ENCODE results near the gene DPYD.
"Not testable (repeated sequence)": the region's sequence is repeated elsewhere in the genome, so short reads cannot be mapped to it uniquely, and the experiment has no call there.

DPYD gene

DNA sequence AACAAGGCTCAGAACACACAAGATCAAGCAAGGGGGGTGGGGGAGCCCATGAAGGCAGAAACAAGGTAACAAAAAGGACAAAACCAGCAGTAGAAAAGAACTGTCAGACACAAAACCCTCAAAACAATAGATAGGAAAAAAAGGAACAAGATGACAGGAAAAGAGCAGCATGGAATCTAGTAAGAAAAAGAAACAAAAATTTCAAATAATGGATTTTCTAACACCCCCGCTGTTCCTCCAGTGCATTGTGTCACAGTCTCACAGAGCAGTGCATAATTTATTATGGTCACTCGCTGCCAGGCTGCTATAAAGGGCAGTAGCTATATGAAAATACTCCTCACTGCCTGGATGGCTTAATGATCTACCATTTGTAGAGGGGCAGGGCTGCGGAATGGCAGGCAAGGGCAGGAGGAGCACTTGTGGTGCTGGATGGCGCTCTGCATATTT, 567.9 kb downstream of the DPYD start:
- DNase-seq (ENCODE audit: low read depth): no peak

- no peak for DNase-seq (ENCODE audit: low read depth)
Observed at GRCh38 chr1:97351846-97352245, 569.0 kb downstream of the DPYD start.

- no peak for DNase-seq (ENCODE audit: low read depth)
Observed at GRCh38 chr1:97350662-97351061, 570.2 kb downstream of the DPYD start.

- DNase-seq (ENCODE audit: low read depth): no peak
Observed at GRCh38 chr1:97350241-97350640, 570.6 kb downstream of the DPYD start.

- not testable (repeated sequence) for DNase-seq (ENCODE audit: low read depth)
Observed at GRCh38 chr1:97349794-97350193, 571.0 kb downstream of the DPYD start.

GRCh38 chr1:97348599-97349265, 572.1 kb downstream of the DPYD start:
- no peak for DNase-seq (ENCODE audit: low read depth)

DNA sequence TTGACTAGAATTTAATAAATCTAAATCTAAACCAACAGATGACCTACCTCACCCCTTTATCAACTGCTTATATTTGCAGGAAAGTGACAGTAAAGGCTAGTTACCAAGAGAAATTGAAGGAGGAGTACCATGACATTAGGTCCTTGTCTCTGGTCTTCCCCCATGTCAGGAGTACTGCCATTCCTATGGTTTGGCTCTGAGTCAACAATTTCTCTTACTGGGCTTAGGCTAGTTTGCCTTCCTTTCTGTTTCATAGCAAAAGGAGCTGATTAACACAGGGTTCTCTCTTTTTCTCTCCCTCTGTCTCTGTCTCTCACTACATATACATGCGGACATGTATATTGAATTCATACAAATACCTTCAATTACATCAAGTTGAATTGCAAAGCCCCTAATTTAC, 579.9 kb downstream of the DPYD start:
- no peak for DNase-seq (ENCODE audit: low read depth)

DNA sequence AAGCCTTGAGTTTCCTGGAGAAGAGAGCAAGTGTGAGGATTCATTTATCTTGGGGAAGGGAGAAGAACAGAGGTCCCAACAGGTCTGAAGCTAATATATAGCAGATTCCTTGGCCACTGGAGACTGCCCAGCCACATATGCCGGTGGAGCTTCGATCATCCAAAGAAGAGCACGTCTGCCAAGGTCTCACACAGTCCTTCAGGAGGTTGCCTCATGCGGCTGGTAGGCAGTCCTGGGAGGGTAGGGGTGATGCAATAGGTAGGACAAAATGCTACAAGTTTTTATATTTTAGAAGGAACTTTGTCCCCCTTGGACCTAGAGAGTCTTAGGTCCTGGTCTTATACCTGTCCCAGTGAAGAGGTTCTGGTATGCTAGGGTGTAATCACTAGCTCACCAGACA, 582.5 kb downstream of the DPYD start:
- DNase-seq (ENCODE audit: low read depth): no peak

GRCh38 chr1:97337250-97338030, 583.4 kb downstream of the DPYD start:
- DNase-seq (ENCODE audit: low read depth): no peak

- no peak for DNase-seq (ENCODE audit: low read depth)
Observed at GRCh38 chr1:97334454-97334853, 586.4 kb downstream of the DPYD start.

GRCh38 chr1:97332716-97333115, 588.1 kb downstream of the DPYD start:
- DNase-seq (ENCODE audit: low read depth): no peak

- DNase-seq (ENCODE audit: low read depth): no peak
Observed at GRCh38 chr1:97331165-97331564, 589.7 kb downstream of the DPYD start.

GRCh38 chr1:97314685-97315084, 606.1 kb downstream of the DPYD start:
- no peak for DNase-seq (ENCODE audit: low read depth)

- no peak for DNase-seq (ENCODE audit: low read depth)
Observed at GRCh38 chr1:97308131-97308530, 612.7 kb downstream of the DPYD start.

DNA sequence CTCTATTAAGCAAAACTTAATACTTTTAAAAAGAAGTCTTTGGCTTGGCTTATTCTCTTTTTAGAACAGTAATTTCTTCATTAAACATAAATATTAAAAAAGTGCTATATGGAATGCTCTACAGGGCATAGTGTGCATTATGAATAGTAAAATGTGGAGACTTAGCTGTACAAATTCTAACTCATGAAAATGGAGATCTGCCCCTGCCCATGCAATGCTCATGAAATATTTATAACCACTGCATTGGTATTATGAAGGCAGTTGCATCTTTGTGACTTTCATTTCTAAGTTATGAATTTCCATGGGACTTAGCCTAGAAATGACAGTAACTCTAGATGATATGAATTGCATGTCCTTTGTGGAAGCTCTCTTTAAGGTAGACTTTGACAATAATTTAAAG, 613.3 kb downstream of the DPYD start:
- DNase-seq (ENCODE audit: low read depth): no peak

GRCh38 chr1:97307151-97307550, 613.7 kb downstream of the DPYD start:
- DNase-seq (ENCODE audit: low read depth): no peak

GRCh38 chr1:97306504-97306903, 614.3 kb downstream of the DPYD start:
- DNase-seq (ENCODE audit: low read depth): no peak

GRCh38 chr1:97304366-97304765, 616.5 kb downstream of the DPYD start:
- DNase-seq (ENCODE audit: low read depth): no peak

- no peak for DNase-seq (ENCODE audit: low read depth)
Observed at GRCh38 chr1:97298966-97299365, 621.9 kb downstream of the DPYD start.

DNA sequence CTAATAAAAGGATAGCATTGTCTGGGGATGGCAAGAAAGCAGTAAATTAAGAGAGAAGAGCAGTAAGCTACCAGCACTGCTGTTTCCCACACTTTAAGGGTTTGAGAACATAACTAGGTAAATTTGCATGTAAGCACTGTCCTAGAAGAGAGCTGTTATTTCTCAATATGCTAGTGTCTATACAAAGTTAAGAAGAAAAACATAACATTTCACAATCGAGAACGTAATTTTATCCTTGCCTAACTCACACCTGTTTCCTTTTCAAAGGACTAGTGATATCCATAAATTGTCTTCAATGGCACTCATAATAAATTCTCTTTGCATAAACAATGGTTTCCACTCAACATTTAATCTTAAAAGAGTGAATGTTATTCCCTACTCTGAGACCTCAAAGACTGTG, 623.2 kb downstream of the DPYD start:
- DNase-seq (ENCODE audit: low read depth): no peak

- DNase-seq (ENCODE audit: low read depth): no peak
Observed at GRCh38 chr1:97281962-97282361, 638.9 kb downstream of the DPYD start.

DNA sequence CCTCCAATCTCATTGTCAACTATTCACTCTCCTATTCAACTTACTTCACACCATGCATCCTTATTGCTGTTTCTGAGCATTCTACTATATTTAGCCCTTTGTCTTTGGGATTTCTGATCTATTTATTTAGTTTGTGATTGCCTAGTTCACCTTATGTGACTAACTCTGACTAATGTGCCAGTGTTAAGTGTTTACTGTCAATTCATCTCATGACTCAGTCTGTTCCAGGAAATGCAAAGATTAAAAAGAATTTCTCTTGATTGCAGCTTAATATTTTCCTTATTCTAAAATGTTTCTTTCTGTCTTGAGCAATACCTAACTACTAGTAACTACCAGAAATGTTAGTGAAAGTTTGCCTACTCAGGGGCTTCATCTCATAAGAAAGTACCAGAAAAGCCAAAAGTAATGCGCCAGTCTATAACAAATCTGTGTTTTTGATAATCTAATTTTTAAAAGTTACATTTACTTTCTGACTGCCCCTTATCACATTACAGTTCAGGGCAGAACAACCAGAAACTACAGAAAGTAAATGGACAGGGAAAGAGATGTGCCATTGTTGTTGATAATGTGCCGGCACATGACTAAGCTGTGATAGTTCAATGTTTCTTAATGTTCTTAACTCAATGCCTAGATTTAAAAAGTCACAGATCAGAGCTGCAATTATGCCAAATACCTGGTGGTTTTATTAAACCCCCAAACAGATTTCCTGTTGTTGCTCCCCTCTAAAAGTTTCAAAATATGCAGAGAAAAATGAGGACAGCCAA, 642.8 kb downstream of the DPYD start:
- no peak for DNase-seq (ENCODE audit: low read depth)

Data from stimulated activated CD8-positive, alpha-beta memory T cell treated with anti-CD3 and anti-CD28 coated beads, Interleukin-15, amount 100 ng/mL, for 1 hour (primary cell).